ENCODE data around the gene OR6C68.

- no peak for TF ChIP-seq CTCF (IDR thresholded peaks at IDR 0.05; ENCODE audit: insufficient read depth, low read length, poor library complexity, severe bottlenecking)
- no peak for TF ChIP-seq EZH2phosphoT487 (conservative IDR thresholded peaks at IDR 0.05; ENCODE audit: low read length)
These were observed 7.1 kb downstream of the OR6C68 start for GRCh38 chr12:55499231-55499630.

Measured in SU-DHL-6 (cell line).